Heart left ventricle (tissue), 16 donors: Measurements from ENCODE around the gene PRKN. TPM values are rescaled to one million over a fixed set of nuclear protein-coding genes. Genes with fewer than 3 reads are reported as not detected.

Experiments
- ATAC-seq, 4 donors: fragments of 200-7000 bp; cut with Tn5 transposase; one replicate each; pipeline ENCODE4 v1.9.1; 2020 to 2022; ENCODE audit warnings: moderate library complexity in 4 of 4, mild to moderate bottlenecking in 3 of 4, moderate number of reproducible peaks in 1 of 4
- DNase-seq, 5 donors: peaks; one replicate each; pipeline ENCODE4 v3.0.0-alpha.2; 2020
- H3K27ac ChIP-seq, 12 donors: fragments of 200-600 bp; sonication (generic) in 4 of 12; one replicate each; pipeline versions ENCODE4 v1.5.0 to v1.8.0; 2016 to 2022; ENCODE audit warnings: mild to moderate bottlenecking in 2 of 12
- H3K27me3 ChIP-seq, 9 donors: fragments of 200-600 bp; sonication (generic) in 2 of 9; one replicate each; pipeline versions ENCODE4 v1.5.1 to v1.8.0; 2016 to 2022; ENCODE audit warnings: mild to moderate bottlenecking in 3 of 9
- H3K36me3 ChIP-seq, 9 donors: fragments of 200-600 bp; sonication (generic) in 2 of 9; one replicate each; pipeline versions ENCODE4 v1.5.0 to v1.8.0; 2018 to 2022; ENCODE audit warnings: mild to moderate bottlenecking in 2 of 9
- H3K4me1 ChIP-seq, 12 donors: fragments of 200-600 bp; sonication (generic) in 4 of 12; one replicate each; pipeline versions ENCODE4 v1.5.0 to v1.8.0; 2016 to 2022; ENCODE audit warnings: mild to moderate bottlenecking in 3 of 12
- H3K4me3 ChIP-seq, 12 donors: fragments of 200-600 bp; sonication (generic) in 4 of 12; one replicate each; pipeline versions ENCODE4 v1.5.0 to v1.8.0; 2017 to 2022; ENCODE audit warnings: mild to moderate bottlenecking in 9 of 12, moderate library complexity in 4 of 12
- H3K9me3 ChIP-seq, 12 donors: fragments of 200-600 bp; sonication (generic) in 4 of 12; one replicate each; pipeline versions ENCODE4 v1.5.0 to v1.8.0; 2016 to 2022; ENCODE audit warnings: mild to moderate bottlenecking in 1 of 12
- CTCF ChIP-seq, 12 donors: fragments of 200-600 bp; sonication (generic) in 4 of 12; IDR thresholded peaks; one replicate each; pipeline versions ENCODE4 v1.5.0 to v1.8.0; 2018 to 2022; ENCODE audit warnings: antibody characterized with exemption in 12 of 12, mild to moderate bottlenecking in 5 of 12
- POLR2A ChIP-seq, 2 donors: fragments of 450-650 bp; IDR thresholded peaks; one replicate each; pipeline ENCODE4 v1.6.1; 2017; ENCODE audit warnings: antibody characterized with exemption in 2 of 2, mild to moderate bottlenecking in 2 of 2, moderate library complexity in 2 of 2
- WGBS, 4 donors: extraction: QIAGEN DNeasy Blood & Tissue Kit in 2 of 4; methylation state at CpG; one replicate each; pipeline versions ENCODE4 v1.1.5 to v1.1.7; 2013 to 2018; 5-methylcytosine and 5-hydroxymethylcytosine counted together
- intact Hi-C, 10 donors: fragments of 100-400 bp; cut with DNase I; formaldehyde crosslinking; loops; one replicate each; pipeline versions ENCODE4 v1.11.1 to v1.14.2; 2022
- polyA plus RNA-seq, 2 donors: library from polyadenylated mRNA; stranded (reverse); fragments of 200-250 nt; gene quantifications; one replicate each; pipeline ENCODE4 v1.2.3, GENCODE V29; 2013
- total RNA-seq, 9 donors: library from RNA; depleted of rRNA in 2 of 9; stranded (reverse); fragments of >200 nt in 2 of 9; fragmentation: NEBNext Ultra II Directional in 3 of 9; extraction: Animal tissue kit (Norgen Biotek cat#: 25700) in 3 of 9; gene quantifications; one replicate each; pipeline versions ENCODE4 v1.1.0 to v1.2.4, GENCODE V29; 2016 to 2023
- donor health status: ischemic (EF 13 %, LVEDD 7.1; RV severe dilation, severe dysfunction).
- donor health status: healthy with polysubstance abuse.
- donor health status: DM: no; HTN: yes; CAD: no.
- donor health status: DM: no; HTN: no; CAD: no.
- donor health status: ischemic (EF 25% LVEDD 6.9; RV normal size, moderate dysfunction).
- donor health status: ischemic (EF 25% LVEDD 5.7; RV mildly dilated, moderate dysfunction).
- donor health status: healthy.
- donor health status: DM: yes; HTN: yes; CAD: no.
- donor health status: ischemic (EF 35%, LVEDD 5.7; RV mildly dilated, moderate dysfunction).
- donor health status: nonischemic (EF 11% LVEDD 7.7; RV severe dilation, severe dysfunction).
- donor health status: DM: yes; HTN: yes; CAD: no.
- donor health status: PGD.
- donor health status: ischemic (EF 29% LVEDD 5.4; RV normal size, mild dysfunction).
- donor health status: nonischemic (EF 23%, LVEDD 6.1; RV moderate dilation, normal function).

Gene PRKN
- total and polyA plus RNA-seq, 11 donors: 3.4 to 32.5 (median 21.2) TPM

- DNase-seq (no peak), ATAC-seq (no peak)
- 96 to 97% (median 96%) methylated on average over 8 of the region's 8 CpGs for WGBS, 4 donors
- H3K36me3 ChIP-seq: no peaks in the 10 kb centered on the region
- H3K4me3 ChIP-seq: no peak overlapping the region
- TF ChIP-seq CTCF (IDR thresholded peaks at IDR 0.05) (no peak), POLR2A (IDR thresholded peaks at IDR 0.05) (no peak)
- no peaks in the 10 kb centered on the region for H3K9me3 ChIP-seq
- peaks cover 0 to 20% (median 9%) of the 10 kb centered on the region in 12 donors for H3K4me1 ChIP-seq
- no peaks in the 10 kb centered on the region for H3K27me3 ChIP-seq
- H3K27ac ChIP-seq: peak overlapping the region in 8 of 12 donors; percentile 11 to 78 (median 68)
- intact Hi-C loops: loop anchor here in 2 of 10 donors (5.0 to 10.0 kb wide), 3 partner anchors 424 to 559 kb away; no protein-coding TSS in a partner anchor
These were observed 548.9 kb downstream of the PRKN start for GRCh38 chr6:162178666-162179065.

GRCh38 chr6:162178266-162178665 lies 549.3 kb downstream of the PRKN start:
- WGBS, 4 donors: 88 to 97% (median 91%) methylated on average over 3 of the region's 3 CpGs
- intact Hi-C loops: loop anchor here in 2 of 10 donors (5.0 to 10.0 kb wide), 3 partner anchors 423 to 559 kb away; no protein-coding TSS in a partner anchor
- H3K4me3 ChIP-seq: no peak overlapping the region
- H3K9me3 ChIP-seq: no peaks in the 10 kb centered on the region
- peaks cover 0 to 20% (median 9%) of the 10 kb centered on the region in 12 donors for H3K4me1 ChIP-seq
- no peak for TF ChIP-seq POLR2A (IDR thresholded peaks at IDR 0.05)
- no peak for TF ChIP-seq CTCF (IDR thresholded peaks at IDR 0.05)
- peak overlapping the region in 10 of 12 donors; percentile 11 to 78 (median 66) for H3K27ac ChIP-seq
- DNase-seq (no peak), ATAC-seq (peak in 1 of 4 donors; percentile 26)
- no peaks in the 10 kb centered on the region for H3K27me3 ChIP-seq
- no peaks in the 10 kb centered on the region for H3K36me3 ChIP-seq

GRCh38 chr6:162177746-162178145 lies 549.8 kb downstream of the PRKN start:
- Histone ChIP-seq H3K4me1 (peaks cover 0 to 20% (median 9%) of the 10 kb centered on the region in 12 donors), H3K27ac (peak overlapping the region in 10 of 12 donors; percentile 11 to 78 (median 66)), H3K9me3 (no peaks in the 10 kb centered on the region), H3K27me3 (no peaks in the 10 kb centered on the region), H3K4me3 (no peak overlapping the region), H3K36me3 (no peaks in the 10 kb centered on the region)
- intact Hi-C loops: loop anchor here in 2 of 10 donors (5.0 to 10.0 kb wide), 3 partner anchors 423 to 560 kb away; no protein-coding TSS in a partner anchor
- TF ChIP-seq POLR2A (IDR thresholded peaks at IDR 0.05) (no peak), CTCF (IDR thresholded peaks at IDR 0.05) (peak in 11 of 12 donors; percentile 15 to 63 (median 53))
- DNase-seq (peak in 4 of 5 donors; percentile 36 to 43 (median 38)), ATAC-seq (peak; percentile 76 to 92 (median 84))
- 20 to 29% (median 26%) methylated on average over 4 of the region's 4 CpGs for WGBS, 4 donors

GRCh38 chr6:162173466-162173865 lies 554.1 kb downstream of the PRKN start:
- Histone ChIP-seq H3K4me3 (no peak overlapping the region), H3K4me1 (peaks cover 0 to 12% (median 2%) of the 10 kb centered on the region in 12 donors), H3K27me3 (no peaks in the 10 kb centered on the region), H3K27ac (no peak overlapping the region), H3K9me3 (no peaks in the 10 kb centered on the region), H3K36me3 (no peaks in the 10 kb centered on the region)
- 95 to 100% (median 99%) methylated on average over 1 of the region's 1 CpG for WGBS, 4 donors
- intact Hi-C loops: loop anchor here in 1 of 10 donors (10.0 kb wide), 2 partner anchors 419 to 561 kb away; no protein-coding TSS in a partner anchor
- TF ChIP-seq POLR2A (IDR thresholded peaks at IDR 0.05) (no peak), CTCF (IDR thresholded peaks at IDR 0.05) (no peak)
- DNase-seq (no peak), ATAC-seq (no peak)
